Subcutaneous abdominal adipose tissue (tissue), 5 donors: Measurements from ENCODE around the gene DNAH14.
A peak's percentile ranks its signal among the peaks of the same experiment; 100 is the strongest.

Experiments used
- H3K27ac ChIP-seq: one replicate; pipeline ENCODE4 v1.7.0; 2013; ENCODE audit warnings: low read depth, mild to moderate bottlenecking, inconsistent platforms, low read length, moderate library complexity
- H3K27me3 ChIP-seq, 5 donors: one replicate each; pipeline ENCODE4 v1.7.0; 2013; ENCODE audit warnings: low read length in 5 of 5, inconsistent platforms in 1 of 5; ENCODE audit not compliant: control insufficient read depth in 5 of 5, insufficient read depth in 4 of 5
- H3K36me3 ChIP-seq, 5 donors: one replicate each; pipeline ENCODE4 v1.7.0; 2013; ENCODE audit warnings: low read length in 5 of 5; ENCODE audit not compliant: control insufficient read depth in 5 of 5, insufficient read depth in 5 of 5
- H3K4me1 ChIP-seq, 5 donors: one replicate each; pipeline ENCODE4 v1.7.0; 2013; ENCODE audit warnings: low read length in 5 of 5, mild to moderate bottlenecking in 3 of 5, moderate library complexity in 1 of 5; ENCODE audit not compliant: control insufficient read depth in 5 of 5, insufficient read depth in 5 of 5
- H3K4me3 ChIP-seq, 5 donors: one replicate each; pipeline ENCODE4 v1.7.0; 2013; ENCODE audit warnings: low read length in 5 of 5, low read depth in 1 of 5
- H3K9ac ChIP-seq, 5 donors: one replicate each; pipeline ENCODE4 v1.7.0; 2013; ENCODE audit warnings: low read length in 5 of 5, mild to moderate bottlenecking in 4 of 5, moderate library complexity in 3 of 5
- H3K9me3 ChIP-seq, 5 donors: one replicate each; pipeline ENCODE4 v1.7.0; 2013; ENCODE audit warnings: low read length in 5 of 5; ENCODE audit not compliant: control insufficient read depth in 5 of 5
- donor health status: healthy.
- donor health status: healthy.
- donor health status: healthy.
- donor health status: healthy.
- donor health status: healthy.

DNAH14 gene

GRCh38 chr1:225412803-225413351 lies 483.4 kb downstream of the DNAH14 start:
- H3K9me3 ChIP-seq: no peaks in the 10 kb centered on the region
- peaks cover 30 to 80% (median 76%) of the 10 kb centered on the region in 5 donors for H3K36me3 ChIP-seq
- no peak overlapping the region for H3K27ac ChIP-seq
- no peaks in the 10 kb centered on the region for H3K27me3 ChIP-seq
- H3K4me1 ChIP-seq: peaks cover 0 to under 1% (median 0%) of the 10 kb centered on the region in 5 donors
- no peak overlapping the region for H3K9ac ChIP-seq
- no peak overlapping the region for H3K4me3 ChIP-seq

GRCh38 chr1:225413708-225414375 lies 484.4 kb downstream of the DNAH14 start:
- H3K27ac ChIP-seq: no peak overlapping the region
- peaks cover 0 to 3% (median 0%) of the 10 kb centered on the region in 5 donors for H3K4me1 ChIP-seq
- no peak overlapping the region for H3K9ac ChIP-seq
- peaks cover 33 to 83% (median 81%) of the 10 kb centered on the region in 5 donors for H3K36me3 ChIP-seq
- no peaks in the 10 kb centered on the region for H3K9me3 ChIP-seq
- H3K4me3 ChIP-seq: no peak overlapping the region
- H3K27me3 ChIP-seq: no peaks in the 10 kb centered on the region

GRCh38 chr1:225415307-225415706 lies 485.8 kb downstream of the DNAH14 start:
- peaks cover 0 to 3% (median 0%) of the 10 kb centered on the region in 5 donors for H3K4me1 ChIP-seq
- no peaks in the 10 kb centered on the region for H3K9me3 ChIP-seq
- H3K36me3 ChIP-seq: peaks cover 33 to 79% (median 76%) of the 10 kb centered on the region in 5 donors
- H3K27me3 ChIP-seq: no peaks in the 10 kb centered on the region
- H3K27ac ChIP-seq: no peak overlapping the region
- H3K4me3 ChIP-seq: no peak overlapping the region
- H3K9ac ChIP-seq: no peak overlapping the region

GRCh38 chr1:225415967-225416745 lies 486.7 kb downstream of the DNAH14 start:
- no peak overlapping the region for H3K4me3 ChIP-seq
- peaks cover 0 to 3% (median 0%) of the 10 kb centered on the region in 5 donors for H3K4me1 ChIP-seq
- no peak overlapping the region for H3K27ac ChIP-seq
- H3K9ac ChIP-seq: no peak overlapping the region
- no peaks in the 10 kb centered on the region for H3K9me3 ChIP-seq
- H3K36me3 ChIP-seq: peaks cover 26 to 79% (median 68%) of the 10 kb centered on the region in 5 donors
- no peaks in the 10 kb centered on the region for H3K27me3 ChIP-seq

GRCh38 chr1:225418059-225418458 lies 488.6 kb downstream of the DNAH14 start:
- H3K9me3 ChIP-seq: no peaks in the 10 kb centered on the region
- H3K9ac ChIP-seq: no peak overlapping the region
- peaks cover 28 to 66% (median 54%) of the 10 kb centered on the region in 5 donors for H3K36me3 ChIP-seq

GRCh38 chr1:225418598-225418997 lies 489.1 kb downstream of the DNAH14 start:
- no peak overlapping the region for H3K4me3 ChIP-seq
- H3K4me1 ChIP-seq: peaks cover 0 to 14% (median 8%) of the 10 kb centered on the region in 5 donors
- H3K27me3 ChIP-seq: no peaks in the 10 kb centered on the region
- H3K27ac ChIP-seq: no peak overlapping the region
- peaks cover 28 to 63% (median 52%) of the 10 kb centered on the region in 5 donors for H3K36me3 ChIP-seq
- H3K9ac ChIP-seq: peak overlapping the region in 1 of 5 donors; percentile 39
- no peaks in the 10 kb centered on the region for H3K9me3 ChIP-seq

More at GRCh38 chr1:225418059-225418458, 488.6 kb downstream of the DNAH14 start:
- Histone ChIP-seq H3K27ac (no peak overlapping the region), H3K4me1 (peaks cover 0 to 10% (median 4%) of the 10 kb centered on the region in 5 donors), H3K4me3 (no peak overlapping the region), H3K27me3 (no peaks in the 10 kb centered on the region)

- H3K4me1 ChIP-seq: peaks cover 8 to 45% (median 42%) of the 10 kb centered on the region in 5 donors
- peaks cover 14 to 31% (median 21%) of the 10 kb centered on the region in 5 donors for H3K36me3 ChIP-seq
- no peak overlapping the region for H3K9ac ChIP-seq
- H3K9me3 ChIP-seq: no peaks in the 10 kb centered on the region
- peak overlapping the region in 1 of 5 donors; percentile 28 for H3K4me3 ChIP-seq
- H3K27ac ChIP-seq: no peak overlapping the region
- H3K27me3 ChIP-seq: no peaks in the 10 kb centered on the region
These were observed 492.6 kb downstream of the DNAH14 start for GRCh38 chr1:225422031-225422605.

GRCh38 chr1:225422795-225423517 lies 493.5 kb downstream of the DNAH14 start:
- Histone ChIP-seq H3K36me3 (peaks cover 8 to 25% (median 15%) of the 10 kb centered on the region in 5 donors), H3K4me1 (peaks cover 8 to 48% (median 44%) of the 10 kb centered on the region in 5 donors), H3K27me3 (no peaks in the 10 kb centered on the region), H3K4me3 (no peak overlapping the region), H3K27ac (no peak overlapping the region), H3K9me3 (no peaks in the 10 kb centered on the region), H3K9ac (no peak overlapping the region)

- Histone ChIP-seq H3K9me3 (no peaks in the 10 kb centered on the region), H3K4me3 (no peak overlapping the region), H3K9ac (no peak overlapping the region), H3K4me1 (peaks cover 8 to 50% (median 44%) of the 10 kb centered on the region in 5 donors), H3K36me3 (peaks cover 6 to 22% (median 11%) of the 10 kb centered on the region in 5 donors), H3K27me3 (no peaks in the 10 kb centered on the region), H3K27ac (no peak overlapping the region)
These were observed 494.0 kb downstream of the DNAH14 start for GRCh38 chr1:225423518-225423855.
